Activated T-helper 2 cell treated with anti-CD3 and anti-CD28 coated beads, Interferon-gamma antibody, Interleukin-2, Interleukin-4, amounts not matched to agents 10 μg/mL and 5 μg/mL and 100 μg/mL, durations not matched to agents 14 hours and 24 hours and 36 hours (primary cell): ENCODE data around the gene BCL7C. TPM values are rescaled to one million over a fixed set of nuclear protein-coding genes. Genes with fewer than 3 reads are reported as not detected.

ENCODE experiments used
- DNase-seq: peaks from one replicate; pipeline ENCODE4 v3.0.0; 2021; ENCODE audit warnings: low spot score
- H3K27ac Mint-ChIP-seq: one replicate; pipeline ENCODE4 v1.8.0; 2021; ENCODE audit warnings: mixed read lengths
- H3K27me3 Mint-ChIP-seq: one replicate; pipeline ENCODE4 v1.8.0; 2021; ENCODE audit warnings: low read depth, mixed read lengths
- H3K36me3 Mint-ChIP-seq: one replicate; pipeline ENCODE4 v1.8.0; 2021; ENCODE audit warnings: low read depth, mixed read lengths
- H3K4me1 Mint-ChIP-seq: one replicate; pipeline ENCODE4 v1.8.0; 2021; ENCODE audit warnings: low read depth, mixed read lengths
- H3K4me3 Mint-ChIP-seq: one replicate; pipeline ENCODE4 v1.8.0; 2021; ENCODE audit warnings: low read depth, mild to moderate bottlenecking, moderate library complexity, mixed read lengths
- H3K9me3 Mint-ChIP-seq: one replicate; pipeline ENCODE4 v1.8.0; 2021; ENCODE audit warnings: mixed read lengths
- intact Hi-C: fragments of 100-400 bp; cut with micrococcal nuclease; formaldehyde crosslinking; loops from one replicate; pipeline ENCODE4 v1.15.1; 2023
- total RNA-seq: library from RNA; stranded (reverse); gene quantifications from 2 replicates; pipeline ENCODE4 v1.2.3, GENCODE V29; 2022

Gene BCL7C
- total RNA-seq, 1 donor from 2014 or later, result 26.8 TPM

- DNase-seq, result no peak
- Mint-ChIP-seq H3K4me1 (peaks cover 3% of the 10 kb centered on the region), H3K27me3 (no peaks in the 10 kb centered on the region), H3K36me3 (no peaks in the 10 kb centered on the region), H3K27ac (no peak overlapping the region), H3K9me3 (no peaks in the 10 kb centered on the region), H3K4me3 (no peak overlapping the region)
- intact Hi-C loops, result no loop called here
Measured at GRCh38 chr16:30839523-30840227, 54.2 kb downstream of the BCL7C start.

- no peaks in the 10 kb centered on the region for H3K4me1 Mint-ChIP-seq
Measured at GRCh38 chr16:30838876-30839471, 54.9 kb downstream of the BCL7C start.

GRCh38 chr16:30837904-30838303 is 56.0 kb downstream of the BCL7C start:
- intact Hi-C loops, result no loop called here
- no peak for DNase-seq
- Mint-ChIP-seq H3K9me3 (no peaks in the 10 kb centered on the region), H3K27me3 (no peaks in the 10 kb centered on the region), H3K4me3 (no peak overlapping the region), H3K36me3 (no peaks in the 10 kb centered on the region), H3K4me1 (no peaks in the 10 kb centered on the region), H3K27ac (no peak overlapping the region)

More at GRCh38 chr16:30838876-30839471, 54.9 kb downstream of the BCL7C start:
- H3K9me3 Mint-ChIP-seq, result no peaks in the 10 kb centered on the region
- DNase-seq, result no peak
- no peaks in the 10 kb centered on the region for H3K27me3 Mint-ChIP-seq
- intact Hi-C loops, result no loop called here
- no peak overlapping the region for H3K4me3 Mint-ChIP-seq
- H3K27ac Mint-ChIP-seq, result no peak overlapping the region
- H3K36me3 Mint-ChIP-seq, result no peaks in the 10 kb centered on the region

Other genes starting within 250 kb of the BCL7C start
- 84.0 and 90.5 TPM in 2 replicates for gene PRR14, start 243.1 kb downstream of the BCL7C start, total RNA-seq
- 107 TPM in 2 replicates for gene FBRS, start 235.6 kb downstream of the BCL7C start, total RNA-seq
- 83.6 TPM in 2 replicates for gene SRCAP, start 194.9 kb downstream of the BCL7C start, total RNA-seq
- 38.1 and 41.6 TPM in 2 replicates for gene PHKG2, start 145.7 kb downstream of the BCL7C start, total RNA-seq
- gene CFAP119, start 132.0 kb downstream of the BCL7C start, total RNA-seq, result 2.3 and 2.8 TPM in 2 replicates
- gene RNF40, start 131.8 kb downstream of the BCL7C start, total RNA-seq, result 83.8 and 91.6 TPM in 2 replicates
- 0.78 and 0.82 TPM in 2 replicates for gene ZNF629, start 106.9 kb downstream of the BCL7C start, total RNA-seq
- gene CTF1, start 2.5 kb upstream of the BCL7C start, total RNA-seq, result 0.21 and 0.30 TPM in 2 replicates
- gene FBXL19, start 29.5 kb upstream of the BCL7C start, total RNA-seq, result 34.4 and 34.6 TPM in 2 replicates
- gene ORAI3, start 55.0 kb upstream of the BCL7C start, total RNA-seq, result 14.2 and 17.4 TPM in 2 replicates
- gene SETD1A, start 63.7 kb upstream of the BCL7C start, total RNA-seq, result 28.9 TPM in 2 replicates
- gene HSD3B7, start 91.1 kb upstream of the BCL7C start, total RNA-seq, result 2.9 and 3.3 TPM in 2 replicates
- gene STX1B, start 116.6 kb upstream of the BCL7C start, total RNA-seq, result 0.57 and 0.97 TPM in 2 replicates
- 48.2 and 51.8 TPM in 2 replicates for gene STX4, start 139.5 kb upstream of the BCL7C start, total RNA-seq
- 12.7 and 13.2 TPM in 2 replicates for gene ZNF668, start 180.2 kb upstream of the BCL7C start, total RNA-seq
- gene ZNF646, start 180.3 kb upstream of the BCL7C start, total RNA-seq, result 24.4 and 24.5 TPM in 2 replicates
- gene PRSS53, start 194.9 kb upstream of the BCL7C start, total RNA-seq, result 4.8 and 5.1 TPM in 2 replicates
- 54.5 and 60.0 TPM in 2 replicates for gene VKORC1, start 200.7 kb upstream of the BCL7C start, total RNA-seq
- gene BCKDK, start 214.3 kb upstream of the BCL7C start, total RNA-seq, result 47.5 and 50.0 TPM in 2 replicates
- 60.5 and 61.2 TPM in 2 replicates for gene KAT8, start 223.6 kb upstream of the BCL7C start, total RNA-seq
- not detected in 2 replicates for gene PRSS8, start 241.7 kb upstream of the BCL7C start, total RNA-seq